ENCODE results near the gene SNRNP48.

The SNRNP48 gene

GRCh38 chr6:7647504-7647903, 57.5 kb downstream of the SNRNP48 start:
- no peak for DNase-seq

- no peak for DNase-seq
Observed at GRCh38 chr6:7649037-7649810, 59.2 kb downstream of the SNRNP48 start.

GRCh38 chr6:7650878-7651277, 60.9 kb downstream of the SNRNP48 start:
- DNase-seq = no peak

GRCh38 chr6:7652957-7653356, 63.0 kb downstream of the SNRNP48 start:
- no peak for DNase-seq

GRCh38 chr6:7656355-7656754, 66.4 kb downstream of the SNRNP48 start:
- no peak for DNase-seq

GRCh38 chr6:7658543-7658942, 68.5 kb downstream of the SNRNP48 start:
- no peak for DNase-seq

- no peak for DNase-seq
Observed at GRCh38 chr6:7661364-7661763, 71.4 kb downstream of the SNRNP48 start.

Measured in femur (tissue), 1 donor.